HepG2 (cell line): Measurements from ENCODE around the gene NONO. TPM values are rescaled to one million over a fixed set of nuclear protein-coding genes. Genes with fewer than 3 reads are reported as not detected.
A peak's percentile ranks its signal among the peaks of the same experiment; 100 is the strongest.

Source experiments
- ELF1 ChIP-seq: sonication (generic); formaldehyde crosslinking; IDR thresholded peaks from 2 replicates; pipeline ENCODE4 v1.4.0; 2020; ENCODE audit warnings: missing genetic modification reagents
- FOXK2 ChIP-seq: fragments of 450-650 bp; IDR thresholded peaks from 2 replicates; pipeline ENCODE4 v1.6.1; 2016
- GZF1 ChIP-seq: sonication (generic); formaldehyde crosslinking; IDR thresholded peaks from 2 replicates; pipeline ENCODE4 v1.5.1; 2020; ENCODE audit warnings: mild to moderate bottlenecking, missing genetic modification reagents
- HNRNPLL ChIP-seq: fragments of 200-400 bp; formaldehyde crosslinking; IDR thresholded peaks from 2 replicates; pipeline ENCODE4 v1.6.1; 2017; ENCODE audit warnings: mild to moderate bottlenecking, low read depth, low read length; ENCODE audit not compliant: poor library complexity, severe bottlenecking
- KMT2A ChIP-seq: sonication (generic); formaldehyde crosslinking; IDR thresholded peaks from 2 replicates; pipeline ENCODE4 v1.4.0; 2020; ENCODE audit warnings: missing genetic modification reagents
- MZF1 ChIP-seq: sonication (generic); formaldehyde crosslinking; IDR thresholded peaks from 2 replicates; pipeline ENCODE4 v1.8.1; 2023; ENCODE audit warnings: mild to moderate bottlenecking, missing genetic modification reagents, borderline replicate concordance
- PAWR ChIP-seq: sonication (generic); formaldehyde crosslinking; IDR thresholded peaks from 2 replicates; pipeline ENCODE4 v1.4.0; 2020; ENCODE audit warnings: missing genetic modification reagents, mild to moderate bottlenecking, borderline replicate concordance
- RBFOX2 ChIP-seq: fragments of 200-400 bp; formaldehyde crosslinking; IDR thresholded peaks from 2 replicates; pipeline ENCODE4 v1.6.1; 2017; ENCODE audit warnings: low read depth, mild to moderate bottlenecking, low read length
- RFXANK ChIP-seq: IDR thresholded peaks from 2 replicates; pipeline ENCODE4 v1.6.1; 2016
- SATB2 ChIP-seq: sonication (generic); formaldehyde crosslinking; IDR thresholded peaks from 2 replicates; pipeline ENCODE4 v1.5.0; 2020; ENCODE audit warnings: missing genetic modification reagents
- TAF15 ChIP-seq: fragments of 200-400 bp; formaldehyde crosslinking; IDR thresholded peaks from one replicate; pipeline ENCODE4 v1.6.1; 2018; ENCODE audit warnings: mild to moderate bottlenecking, low read depth, low read length; ENCODE audit not compliant: poor library complexity, severe bottlenecking
- ZNF343 ChIP-seq: sonication (generic); formaldehyde crosslinking; IDR thresholded peaks from 2 replicates; pipeline ENCODE4 v1.4.0; 2020; ENCODE audit warnings: mild to moderate bottlenecking, missing genetic modification reagents
- ZNF354B ChIP-seq: sonication (generic); formaldehyde crosslinking; IDR thresholded peaks from 2 replicates; pipeline ENCODE4 v1.8.0; 2022; ENCODE audit warnings: mild to moderate bottlenecking, missing genetic modification reagents
- ZNF446 ChIP-seq: sonication (generic); formaldehyde crosslinking; IDR thresholded peaks from 2 replicates; pipeline ENCODE4 v1.5.0; 2020; ENCODE audit warnings: mild to moderate bottlenecking, missing genetic modification reagents
- ZNF501 ChIP-seq: sonication (generic); formaldehyde crosslinking; IDR thresholded peaks from 2 replicates; pipeline ENCODE4 v1.5.1; 2020; ENCODE audit warnings: mild to moderate bottlenecking, moderate library complexity, missing genetic modification reagents
- ZNF557 ChIP-seq: sonication (generic); formaldehyde crosslinking; IDR thresholded peaks from 2 replicates; pipeline ENCODE4 v1.4.0; 2020; ENCODE audit warnings: missing genetic modification reagents
- ZNF644 ChIP-seq: IDR thresholded peaks from 2 replicates; pipeline ENCODE4 v1.6.1; 2016; ENCODE audit warnings: low read depth
- ZNF768 ChIP-seq: sonication (generic); formaldehyde crosslinking; IDR thresholded peaks from 2 replicates; pipeline ENCODE4 v1.4.0; 2020; ENCODE audit warnings: missing genetic modification reagents
- ZNF792 ChIP-seq: IDR thresholded peaks from 2 replicates; pipeline ENCODE4 v1.6.1; 2016
- polyA plus RNA-seq, 8 experiments: library from polyadenylated mRNA; depleted of rRNA in 3 of 8; stranded (reverse) in 7 of 8; unstranded in 1 of 8; fragments of >200 nt; fragmentation: Illumina TruSeq in 4 of 8; extraction: Trizol in 4 of 8; gene quantifications; 2 replicates each; pipeline versions ENCODE4 v1.2.1 to v1.2.3, GENCODE V29; 2011 to 2016; ENCODE audit warnings: low read depth in 4 of 8, missing spikeins in 1 of 8, mixed read lengths in 1 of 8; ENCODE audit not compliant: insufficient read depth in 1 of 8
- total RNA-seq, 5 experiments: library from RNA; depleted of rRNA; stranded (reverse); fragments of >200 nt; fragmentation: Illumina TruSeq; extraction: Trizol; gene quantifications; 2 replicates each; pipeline ENCODE4 v1.2.3, GENCODE V29; 2016; ENCODE audit warnings: low read depth in 1 of 5
- TF ChIP-seq, protein P1 (sequence below): sonication (generic); formaldehyde crosslinking; IDR thresholded peaks from 2 replicates; pipeline ENCODE4 v1.9.0; 2021; ENCODE audit warnings: missing genetic modification reagents, mild to moderate bottlenecking, borderline replicate concordance
- TF ChIP-seq, protein P2 (sequence below): sonication (generic); formaldehyde crosslinking; IDR thresholded peaks from 2 replicates; pipeline ENCODE4 v1.4.0; 2020; ENCODE audit warnings: mild to moderate bottlenecking, missing genetic modification reagents
- TF ChIP-seq, protein P3 (sequence below): sonication (generic); formaldehyde crosslinking; IDR thresholded peaks from 2 replicates; pipeline ENCODE4 v1.5.0; 2020; ENCODE audit warnings: mild to moderate bottlenecking, missing genetic modification reagents, moderate library complexity
- TF ChIP-seq, protein P4 (sequence below): sonication (generic); formaldehyde crosslinking; IDR thresholded peaks from 2 replicates; pipeline ENCODE4 v1.5.0; 2020; ENCODE audit warnings: missing genetic modification reagents

Gene NONO
- total and polyA plus RNA-seq, 2 of the 13 experiments (the other 11 are each of a cell fraction or from before 2014, with no cell fraction given), result 408 to 605 TPM

DNA sequence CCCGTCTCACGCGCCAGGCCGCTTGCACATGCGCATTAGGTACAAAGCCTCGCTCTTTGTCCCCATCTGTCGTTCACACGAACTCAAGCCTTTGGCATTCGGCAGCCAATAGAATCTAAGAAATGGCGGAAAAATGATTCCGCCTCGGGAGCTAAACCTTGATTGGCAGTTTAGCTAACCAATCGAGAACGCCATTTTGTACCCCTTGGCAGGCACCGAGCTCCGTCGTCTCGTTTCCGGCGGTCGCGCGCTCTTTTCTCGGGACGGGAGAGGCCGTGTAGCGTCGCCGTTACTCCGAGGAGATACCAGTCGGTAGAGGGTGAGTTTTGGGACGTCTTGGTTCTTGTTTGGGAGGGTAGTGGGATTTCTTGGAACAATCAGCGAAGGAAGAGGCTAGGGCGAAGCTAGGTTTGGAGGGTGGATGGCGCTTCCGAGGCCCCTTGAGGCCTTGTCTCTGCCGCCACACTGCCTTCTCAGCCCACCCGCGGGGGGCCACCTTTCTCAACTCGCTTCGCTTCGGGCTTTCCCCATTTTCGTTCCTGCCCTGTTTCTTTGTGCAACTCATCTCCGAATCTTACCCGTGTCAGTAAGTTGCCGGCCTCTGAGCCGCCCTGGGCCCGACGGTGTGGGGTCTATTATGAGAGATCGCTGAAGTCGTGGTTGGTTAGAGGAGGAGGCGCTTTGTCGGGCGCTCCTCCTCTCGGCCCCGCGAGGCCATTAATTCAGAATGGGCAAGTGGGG lies at the start of gene NONO (continued):
- TF ChIP-seq ZNF446 (CRISPR knock-in tag), result no peak
- no peak for TF ChIP-seq PAWR (CRISPR knock-in tag)
- TF ChIP-seq ZNF644, result no peak
- no peak for TF ChIP-seq SATB2
- TF ChIP-seq, protein P1, sequence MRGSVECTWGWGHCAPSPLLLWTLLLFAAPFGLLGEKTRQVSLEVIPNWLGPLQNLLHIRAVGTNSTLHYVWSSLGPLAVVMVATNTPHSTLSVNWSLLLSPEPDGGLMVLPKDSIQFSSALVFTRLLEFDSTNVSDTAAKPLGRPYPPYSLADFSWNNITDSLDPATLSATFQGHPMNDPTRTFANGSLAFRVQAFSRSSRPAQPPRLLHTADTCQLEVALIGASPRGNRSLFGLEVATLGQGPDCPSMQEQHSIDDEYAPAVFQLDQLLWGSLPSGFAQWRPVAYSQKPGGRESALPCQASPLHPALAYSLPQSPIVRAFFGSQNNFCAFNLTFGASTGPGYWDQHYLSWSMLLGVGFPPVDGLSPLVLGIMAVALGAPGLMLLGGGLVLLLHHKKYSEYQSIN, result no peak
- TF ChIP-seq, protein P2, sequence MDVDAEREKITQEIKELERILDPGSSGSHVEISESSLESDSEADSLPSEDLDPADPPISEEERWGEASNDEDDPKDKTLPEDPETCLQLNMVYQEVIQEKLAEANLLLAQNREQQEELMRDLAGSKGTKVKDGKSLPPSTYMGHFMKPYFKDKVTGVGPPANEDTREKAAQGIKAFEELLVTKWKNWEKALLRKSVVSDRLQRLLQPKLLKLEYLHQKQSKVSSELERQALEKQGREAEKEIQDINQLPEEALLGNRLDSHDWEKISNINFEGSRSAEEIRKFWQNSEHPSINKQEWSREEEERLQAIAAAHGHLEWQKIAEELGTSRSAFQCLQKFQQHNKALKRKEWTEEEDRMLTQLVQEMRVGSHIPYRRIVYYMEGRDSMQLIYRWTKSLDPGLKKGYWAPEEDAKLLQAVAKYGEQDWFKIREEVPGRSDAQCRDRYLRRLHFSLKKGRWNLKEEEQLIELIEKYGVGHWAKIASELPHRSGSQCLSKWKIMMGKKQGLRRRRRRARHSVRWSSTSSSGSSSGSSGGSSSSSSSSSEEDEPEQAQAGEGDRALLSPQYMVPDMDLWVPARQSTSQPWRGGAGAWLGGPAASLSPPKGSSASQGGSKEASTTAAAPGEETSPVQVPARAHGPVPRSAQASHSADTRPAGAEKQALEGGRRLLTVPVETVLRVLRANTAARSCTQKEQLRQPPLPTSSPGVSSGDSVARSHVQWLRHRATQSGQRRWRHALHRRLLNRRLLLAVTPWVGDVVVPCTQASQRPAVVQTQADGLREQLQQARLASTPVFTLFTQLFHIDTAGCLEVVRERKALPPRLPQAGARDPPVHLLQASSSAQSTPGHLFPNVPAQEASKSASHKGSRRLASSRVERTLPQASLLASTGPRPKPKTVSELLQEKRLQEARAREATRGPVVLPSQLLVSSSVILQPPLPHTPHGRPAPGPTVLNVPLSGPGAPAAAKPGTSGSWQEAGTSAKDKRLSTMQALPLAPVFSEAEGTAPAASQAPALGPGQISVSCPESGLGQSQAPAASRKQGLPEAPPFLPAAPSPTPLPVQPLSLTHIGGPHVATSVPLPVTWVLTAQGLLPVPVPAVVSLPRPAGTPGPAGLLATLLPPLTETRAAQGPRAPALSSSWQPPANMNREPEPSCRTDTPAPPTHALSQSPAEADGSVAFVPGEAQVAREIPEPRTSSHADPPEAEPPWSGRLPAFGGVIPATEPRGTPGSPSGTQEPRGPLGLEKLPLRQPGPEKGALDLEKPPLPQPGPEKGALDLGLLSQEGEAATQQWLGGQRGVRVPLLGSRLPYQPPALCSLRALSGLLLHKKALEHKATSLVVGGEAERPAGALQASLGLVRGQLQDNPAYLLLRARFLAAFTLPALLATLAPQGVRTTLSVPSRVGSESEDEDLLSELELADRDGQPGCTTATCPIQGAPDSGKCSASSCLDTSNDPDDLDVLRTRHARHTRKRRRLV (CRISPR knock-in tag), result no peak
- TF ChIP-seq RFXANK (CRISPR knock-in tag), result no peak
- TF ChIP-seq, protein P3, sequence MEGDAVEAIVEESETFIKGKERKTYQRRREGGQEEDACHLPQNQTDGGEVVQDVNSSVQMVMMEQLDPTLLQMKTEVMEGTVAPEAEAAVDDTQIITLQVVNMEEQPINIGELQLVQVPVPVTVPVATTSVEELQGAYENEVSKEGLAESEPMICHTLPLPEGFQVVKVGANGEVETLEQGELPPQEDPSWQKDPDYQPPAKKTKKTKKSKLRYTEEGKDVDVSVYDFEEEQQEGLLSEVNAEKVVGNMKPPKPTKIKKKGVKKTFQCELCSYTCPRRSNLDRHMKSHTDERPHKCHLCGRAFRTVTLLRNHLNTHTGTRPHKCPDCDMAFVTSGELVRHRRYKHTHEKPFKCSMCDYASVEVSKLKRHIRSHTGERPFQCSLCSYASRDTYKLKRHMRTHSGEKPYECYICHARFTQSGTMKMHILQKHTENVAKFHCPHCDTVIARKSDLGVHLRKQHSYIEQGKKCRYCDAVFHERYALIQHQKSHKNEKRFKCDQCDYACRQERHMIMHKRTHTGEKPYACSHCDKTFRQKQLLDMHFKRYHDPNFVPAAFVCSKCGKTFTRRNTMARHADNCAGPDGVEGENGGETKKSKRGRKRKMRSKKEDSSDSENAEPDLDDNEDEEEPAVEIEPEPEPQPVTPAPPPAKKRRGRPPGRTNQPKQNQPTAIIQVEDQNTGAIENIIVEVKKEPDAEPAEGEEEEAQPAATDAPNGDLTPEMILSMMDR (CRISPR knock-in tag), result peak; percentile 30; the same call in 1 of the 2 replicates
- TF ChIP-seq ZNF343 (CRISPR knock-in tag), result no peak
- 0 out of 2 replicates have a peak, but pooled peaks have one; percentile 36 for TF ChIP-seq ZNF792 (CRISPR knock-in tag)
- peak; percentile 56; the same call in 1 of the 2 replicates for TF ChIP-seq ZNF501 (CRISPR knock-in tag)
- TF ChIP-seq ZNF354B (CRISPR knock-in tag), result no peak
- no peak for TF ChIP-seq TAF15
- TF ChIP-seq ELF1 (CRISPR knock-in tag), result 0 out of 2 replicates have a peak, but pooled peaks have one; percentile 23
- TF ChIP-seq HNRNPLL, result peak; percentile 6
- TF ChIP-seq FOXK2, result no peak
- TF ChIP-seq, protein P4, sequence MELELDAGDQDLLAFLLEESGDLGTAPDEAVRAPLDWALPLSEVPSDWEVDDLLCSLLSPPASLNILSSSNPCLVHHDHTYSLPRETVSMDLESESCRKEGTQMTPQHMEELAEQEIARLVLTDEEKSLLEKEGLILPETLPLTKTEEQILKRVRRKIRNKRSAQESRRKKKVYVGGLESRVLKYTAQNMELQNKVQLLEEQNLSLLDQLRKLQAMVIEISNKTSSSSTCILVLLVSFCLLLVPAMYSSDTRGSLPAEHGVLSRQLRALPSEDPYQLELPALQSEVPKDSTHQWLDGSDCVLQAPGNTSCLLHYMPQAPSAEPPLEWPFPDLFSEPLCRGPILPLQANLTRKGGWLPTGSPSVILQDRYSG (CRISPR knock-in tag), result peak; percentile 31; the same call in 1 of the 2 replicates
- no peak for TF ChIP-seq MZF1 (CRISPR knock-in tag)
- TF ChIP-seq ZNF768 (CRISPR knock-in tag), result no peak
- TF ChIP-seq RBFOX2, result peak; percentile 78
- TF ChIP-seq ZNF557 (CRISPR knock-in tag), result no peak
- TF ChIP-seq KMT2A (CRISPR knock-in tag), result no peak
- no peak for TF ChIP-seq GZF1 (CRISPR knock-in tag)
